Stimulated activated CD8-positive, alpha-beta memory T cell treated with anti-CD3 and anti-CD28 coated beads, Interleukin-2, amount 100 ng/mL, for 48 hours (primary cell): ENCODE results near the gene RUFY1.
"Not testable (repeated sequence)": the region's sequence is repeated elsewhere in the genome, so short reads cannot be mapped to it uniquely, and the experiment has no call there.

Experiments used
- DNase-seq, 2 donors: peaks; one replicate each; pipeline ENCODE4 v3.0.0-alpha.2; 2020; ENCODE audit warnings: low read depth in 2 of 2

RUFY1 gene

DNA sequence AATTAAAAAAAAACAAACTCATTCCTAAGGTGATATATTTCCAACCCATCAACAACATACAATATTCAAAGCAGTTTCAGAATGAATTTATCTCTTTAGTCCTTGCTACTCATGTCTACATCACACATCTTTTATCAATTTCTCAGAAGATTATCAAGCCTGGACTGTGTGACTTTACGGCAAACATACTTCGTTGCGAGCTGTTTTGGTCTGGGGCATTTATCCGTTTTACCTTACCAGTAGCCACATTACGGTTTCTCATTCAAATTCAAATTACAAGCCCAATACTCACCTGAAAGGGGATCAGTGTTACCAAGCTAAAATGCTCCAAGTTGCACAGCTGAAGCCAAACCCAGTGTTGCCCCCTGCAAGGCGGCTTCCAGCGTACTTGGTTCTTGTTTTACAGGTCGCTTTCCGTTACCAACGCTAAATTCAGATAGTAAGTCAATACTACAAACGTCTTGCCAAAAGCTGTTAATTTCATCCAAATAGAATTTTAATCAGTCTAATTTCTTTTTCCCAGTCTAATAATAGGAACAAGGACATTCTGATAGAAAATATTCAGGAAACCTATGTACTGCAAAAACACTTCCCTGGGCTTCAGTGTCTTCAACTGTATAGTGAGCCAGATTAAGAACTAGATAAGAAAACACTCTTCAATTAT is 71.3 kb downstream of the RUFY1 start:
- no peak for DNase-seq

DNA sequence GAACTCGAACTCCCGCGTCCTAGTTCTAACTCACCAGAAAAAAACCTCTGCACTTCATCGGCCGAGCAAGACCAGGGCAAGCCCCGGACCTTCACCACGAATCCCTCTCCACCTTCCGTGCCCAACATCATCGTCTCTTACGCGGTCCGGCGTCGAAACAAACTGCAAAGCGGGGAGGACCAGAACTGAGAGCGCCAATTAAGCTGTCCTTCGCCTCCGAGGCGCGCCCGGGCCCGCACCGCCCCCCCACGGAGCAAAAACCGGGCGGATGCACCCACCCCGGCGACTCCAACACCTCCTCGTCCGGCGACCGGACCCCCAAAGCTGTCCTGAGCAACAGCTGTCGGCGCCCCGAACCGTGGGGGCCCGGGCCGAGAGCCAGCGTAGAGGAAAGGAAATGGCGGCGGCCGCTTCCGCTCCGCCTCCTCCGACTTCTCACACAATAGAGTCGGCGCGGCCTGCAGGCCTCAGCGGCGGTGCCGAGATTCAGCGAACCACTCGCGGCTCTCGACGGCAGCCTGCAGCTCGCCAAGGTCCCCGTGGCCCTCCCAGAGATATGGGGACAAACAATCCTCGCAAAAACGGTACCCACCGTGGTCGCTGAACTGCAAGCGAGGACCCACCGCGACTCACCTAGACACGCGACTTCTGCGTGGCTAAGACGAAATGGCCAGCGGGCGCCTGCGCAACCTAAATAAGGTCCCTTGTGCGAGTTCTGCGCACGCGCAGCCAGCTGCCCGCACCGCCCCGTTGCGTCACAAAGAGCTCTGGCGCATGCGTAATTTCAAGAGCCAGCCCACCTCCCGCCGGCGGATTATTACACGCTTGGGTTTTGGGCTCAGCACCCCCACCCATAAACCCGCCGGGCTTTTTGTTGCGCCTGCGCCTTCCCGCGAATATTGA is 72.9 kb downstream of the RUFY1 start, which contains the start of gene HNRNPH1:
Gene HNRNPH1, minus strand, starts transcription at position 669 of the 903 bp plus-strand sequence. Its CDS starts 538 bp downstream, at position 131.
- DNase-seq, result peak; percentile 95 to 97

DNA sequence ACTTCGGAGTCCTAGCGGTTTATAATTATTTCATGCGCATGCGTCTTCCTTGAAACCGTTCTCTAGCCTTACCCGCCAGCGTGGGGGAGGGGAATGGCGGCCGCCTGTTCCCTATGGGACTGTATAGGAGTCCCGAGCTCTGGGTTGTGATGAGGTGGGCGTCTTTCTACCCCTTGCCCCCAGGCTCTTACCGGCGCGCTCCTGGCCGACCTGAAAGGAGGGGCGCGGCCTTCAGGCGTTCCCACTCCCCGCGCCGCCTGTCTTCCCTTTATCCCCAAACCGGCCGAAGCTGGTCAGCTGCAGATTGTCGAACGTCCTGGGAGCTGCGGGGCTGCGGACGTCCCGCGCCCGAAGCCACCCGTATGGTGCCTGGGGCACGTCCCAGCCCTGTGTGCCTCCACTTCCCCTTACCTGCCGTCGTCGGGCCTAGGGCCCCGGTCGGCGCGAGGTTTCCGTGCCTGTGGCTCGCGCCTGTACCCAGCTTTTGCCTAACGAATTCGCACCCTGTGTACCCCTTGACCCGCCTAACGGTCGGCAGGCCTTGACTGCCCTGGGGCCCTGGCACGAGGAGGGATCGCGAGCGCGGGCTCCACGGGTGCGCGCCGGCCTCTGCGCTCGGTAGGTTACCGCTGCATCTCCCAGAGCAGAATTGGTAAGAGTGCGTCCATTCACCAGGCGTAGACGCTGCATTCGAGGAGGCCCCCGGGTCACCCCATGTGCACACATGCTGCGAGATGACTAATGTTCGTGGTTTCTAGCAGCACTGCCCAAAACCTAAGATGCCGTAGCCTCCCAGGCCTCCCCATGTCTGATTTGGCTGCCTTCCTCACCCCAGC is 73.8 kb downstream of the RUFY1 start:
- peak; percentile 42 to 50 for DNase-seq

DNA sequence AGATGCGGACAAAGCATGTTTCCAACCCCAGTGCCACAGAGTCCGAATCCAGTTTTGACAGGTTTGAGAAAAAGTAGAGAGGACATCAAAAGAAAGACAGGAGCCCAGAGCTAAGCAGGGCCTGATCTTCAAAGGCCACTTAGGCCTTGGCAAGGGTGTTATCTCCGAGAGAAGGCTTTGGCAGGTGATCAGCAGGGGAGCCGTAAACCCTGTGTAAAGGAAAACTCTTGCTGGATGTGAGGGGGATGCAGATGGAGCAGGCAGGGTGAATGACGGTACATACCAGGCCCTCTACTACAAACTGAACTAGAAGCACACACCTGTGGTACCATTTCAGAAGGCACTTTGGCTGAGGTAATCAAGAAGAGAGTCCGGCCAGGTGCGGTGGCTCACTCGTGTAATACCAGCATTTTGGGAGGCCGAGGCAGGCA is 74.5 kb downstream of the RUFY1 start:
- DNase-seq, result no peak

DNA sequence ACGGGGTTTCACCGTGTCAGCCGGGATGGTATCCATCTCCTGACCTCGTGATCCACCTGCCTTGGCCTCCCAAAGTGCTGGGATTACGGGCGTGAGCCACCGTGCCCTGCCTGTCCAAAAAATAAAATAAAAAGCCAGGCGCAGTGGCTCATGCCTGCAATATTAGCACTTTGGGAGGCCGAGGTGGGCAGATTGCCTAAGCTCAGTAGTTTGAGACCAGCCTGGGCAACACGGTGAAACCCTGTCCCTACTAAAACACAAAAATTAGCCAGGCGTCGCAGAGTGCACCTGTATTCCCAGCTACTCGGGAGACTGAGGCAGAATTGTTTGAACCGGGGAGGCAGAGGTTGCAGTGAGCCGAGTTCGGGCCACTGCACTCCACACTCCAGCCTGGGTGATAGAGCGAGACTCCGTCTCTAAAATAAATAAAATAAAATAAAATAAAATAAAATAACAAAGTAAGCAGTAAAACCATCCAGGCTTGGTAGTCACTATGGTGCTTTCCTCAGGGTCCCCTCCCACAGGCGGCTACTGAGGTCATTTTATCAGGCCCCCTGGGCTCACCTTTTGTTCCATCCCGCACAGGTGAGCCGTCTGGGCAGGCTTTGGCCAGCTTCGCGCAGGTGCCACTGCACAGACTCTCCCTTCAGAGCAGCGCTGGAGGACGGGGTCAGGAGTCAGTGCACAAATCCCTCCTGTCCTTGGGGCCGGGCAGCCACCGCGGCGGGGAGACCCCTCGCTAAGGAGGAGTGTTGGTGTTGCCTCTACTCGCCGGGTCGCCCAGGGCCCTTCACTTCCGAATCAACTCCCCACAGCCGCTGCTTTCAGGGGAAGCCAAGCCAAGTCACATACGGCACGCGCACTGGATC is 83.4 kb downstream of the RUFY1 start:
- DNase-seq, result not testable (repeated sequence)

DNA sequence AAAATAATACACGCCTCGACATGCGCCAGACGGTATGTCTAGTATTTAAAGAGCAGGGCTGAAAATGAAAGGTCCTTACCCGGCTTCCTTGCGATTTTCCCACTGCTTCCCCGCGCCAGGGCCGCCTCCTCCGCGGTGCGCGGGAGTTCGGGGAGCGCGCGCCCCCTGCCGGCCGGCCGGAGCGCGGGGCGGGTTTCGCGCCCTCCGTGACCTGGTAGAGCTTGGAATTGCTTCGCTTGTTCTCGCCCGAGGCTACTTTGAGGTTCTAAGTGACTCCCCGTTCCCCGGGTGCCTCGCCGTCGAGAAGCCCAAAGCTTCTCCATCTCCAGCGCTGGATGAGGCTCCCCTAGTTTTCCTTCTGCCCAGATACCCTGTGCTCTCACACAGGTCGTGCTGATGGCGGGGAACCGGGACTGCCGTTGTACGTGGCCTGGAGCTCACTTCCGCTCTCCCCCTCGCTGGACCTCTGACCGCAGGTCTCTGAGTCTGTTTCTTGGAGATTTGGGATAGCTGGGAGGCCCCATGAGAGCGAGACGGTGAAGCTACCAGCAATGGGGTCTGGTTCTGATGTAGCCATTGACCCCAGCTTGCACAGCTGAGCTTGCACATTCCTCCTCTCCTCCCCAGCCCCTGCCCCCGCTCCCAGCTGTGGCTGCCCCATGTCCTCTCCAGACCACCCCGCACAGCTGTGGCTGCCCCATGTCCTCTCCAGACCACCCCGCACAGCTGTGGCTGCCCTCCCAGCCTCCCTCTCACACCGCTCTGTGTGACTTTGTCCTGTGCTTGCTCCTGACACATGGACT is 84.2 kb downstream of the RUFY1 start:
- not testable (repeated sequence) for DNase-seq

DNA sequence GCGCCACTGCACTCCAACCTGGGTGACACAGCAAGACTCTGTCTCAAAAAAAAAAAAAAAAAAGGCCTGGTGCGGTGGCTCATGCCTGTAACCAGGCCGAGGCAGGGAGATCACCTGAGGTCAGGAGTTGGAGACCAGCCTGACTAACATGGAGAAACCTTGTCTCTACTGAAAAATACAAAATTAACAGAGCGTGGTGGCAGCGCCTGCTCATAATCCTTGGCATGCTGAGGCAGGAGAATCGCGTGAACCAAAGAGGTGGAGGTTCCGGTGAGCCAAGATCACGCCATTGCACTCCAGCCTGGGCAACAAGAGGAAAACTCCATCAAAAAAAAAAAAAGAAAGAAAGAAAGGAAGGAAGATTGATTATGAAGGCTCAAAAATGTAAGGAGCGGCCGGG is 88.9 kb downstream of the RUFY1 start:
- not testable (repeated sequence) for DNase-seq

DNA sequence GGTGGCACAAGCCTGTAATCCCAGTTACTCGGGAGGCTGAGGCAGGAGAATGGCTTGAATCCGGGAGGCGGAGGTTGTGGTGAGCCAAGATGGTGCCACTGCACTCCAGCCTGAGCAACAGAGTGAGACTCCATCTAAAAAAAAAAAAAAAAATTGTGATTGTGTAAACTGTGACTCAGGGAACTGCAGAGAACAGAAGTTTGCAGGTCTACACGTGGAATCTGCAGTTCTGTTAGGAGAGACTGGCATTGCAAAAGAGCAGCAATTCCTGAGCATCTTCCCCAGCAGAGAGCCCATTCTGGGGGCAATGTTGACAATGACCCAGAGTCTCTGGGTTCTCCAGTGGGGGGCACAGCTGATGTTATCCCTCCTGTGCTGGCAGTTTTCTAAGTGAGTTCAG is 91.4 kb downstream of the RUFY1 start:
- not testable (repeated sequence) for DNase-seq

DNA sequence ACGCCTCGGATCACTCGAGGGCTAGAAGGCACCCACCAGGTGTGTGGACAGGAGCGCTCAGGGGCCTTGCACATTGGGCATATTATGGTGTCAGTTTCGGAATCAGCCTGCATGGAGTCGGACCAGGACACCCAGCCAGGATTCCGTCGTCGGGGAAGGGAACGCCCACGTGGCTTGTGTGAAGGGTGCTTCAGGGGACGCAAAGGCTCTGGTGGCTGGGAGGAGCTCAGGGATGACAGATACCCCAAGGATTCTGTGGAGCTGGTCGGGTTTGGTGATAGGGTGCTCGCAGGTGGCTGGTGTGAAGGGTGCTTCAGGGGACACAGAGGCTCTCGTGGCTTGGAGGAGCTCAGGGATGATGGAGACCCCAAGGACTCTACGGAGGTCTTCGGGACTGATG is 92.3 kb downstream of the RUFY1 start:
- DNase-seq, result not testable (repeated sequence)

DNA sequence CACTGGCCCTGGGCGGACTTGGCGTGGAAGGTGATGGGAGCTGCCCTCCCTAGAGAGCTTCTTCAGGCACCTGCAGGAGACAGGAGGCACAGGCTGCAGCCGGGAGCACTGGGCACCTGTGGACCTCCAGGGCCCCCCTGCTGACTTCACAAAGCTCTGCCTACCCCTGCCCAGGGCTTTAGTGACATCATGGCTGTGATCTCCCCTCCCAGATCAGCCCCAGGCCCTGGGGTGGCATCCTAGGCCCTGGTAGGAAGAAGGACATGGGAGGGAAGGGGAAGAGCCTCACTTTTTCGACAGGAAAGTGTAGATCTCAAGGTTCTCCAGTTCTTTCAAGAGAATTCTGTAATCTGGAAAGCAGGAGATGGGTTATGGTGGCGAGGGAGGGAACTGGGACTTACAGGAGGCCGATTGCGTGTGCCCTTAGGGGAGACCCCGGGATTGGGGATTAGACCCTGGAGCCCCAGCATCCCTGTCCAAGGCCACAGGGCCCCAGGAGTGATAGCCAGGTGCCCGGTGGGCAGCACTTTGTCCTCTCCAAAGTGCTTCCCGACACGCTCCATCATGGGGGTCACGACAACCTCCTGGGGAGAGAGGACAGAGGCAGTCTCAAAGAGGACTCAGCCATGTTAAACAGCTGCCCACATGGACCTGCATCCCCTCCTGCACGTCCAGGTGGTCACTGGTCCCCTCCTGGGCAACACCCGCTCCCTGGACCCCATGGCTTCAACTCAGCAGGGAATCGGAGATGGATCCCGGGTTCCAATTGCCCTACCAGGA is 93.0 kb downstream of the RUFY1 start:
- DNase-seq, result not testable (repeated sequence)

DNA sequence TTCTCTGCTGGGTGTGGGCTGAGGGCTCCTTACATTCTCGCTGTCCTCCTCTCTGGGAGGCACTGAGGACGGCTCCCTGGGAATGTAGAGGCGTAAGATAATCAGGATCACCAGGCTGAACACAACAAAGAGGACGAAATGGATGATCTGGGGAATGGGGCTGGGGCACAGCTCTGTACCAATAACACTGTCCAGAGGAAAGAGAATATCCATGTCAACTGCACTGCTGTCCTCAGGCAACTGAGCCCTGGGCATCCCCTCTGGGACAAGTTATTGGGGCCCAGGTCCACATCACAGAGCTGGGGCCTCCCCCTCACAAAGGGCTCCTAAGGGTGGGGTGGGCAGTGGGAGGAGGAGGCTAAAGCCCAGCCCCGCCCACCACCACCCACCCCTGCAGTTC is 94.4 kb downstream of the RUFY1 start:
- DNase-seq, result not testable (repeated sequence)

DNA sequence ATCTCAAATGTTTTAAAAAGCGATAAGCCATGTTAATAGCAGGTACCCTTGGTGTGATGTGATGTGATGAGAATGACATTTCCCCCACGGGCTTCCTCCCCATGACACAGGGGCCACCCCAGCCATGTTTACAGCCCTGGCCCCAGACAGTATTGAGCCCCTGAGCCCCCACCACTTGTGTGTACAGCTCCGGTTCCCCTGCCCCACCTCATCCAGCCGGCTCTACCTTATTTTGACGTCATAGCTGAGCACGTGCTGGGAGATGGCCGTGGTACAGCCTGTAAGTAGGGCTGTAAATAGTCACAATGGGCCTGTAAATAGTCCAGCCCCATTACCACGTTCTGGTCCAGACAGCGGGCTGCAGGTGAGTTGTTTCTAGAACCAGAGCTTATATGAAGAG is 98.1 kb downstream of the RUFY1 start:
- no peak for DNase-seq

DNA sequence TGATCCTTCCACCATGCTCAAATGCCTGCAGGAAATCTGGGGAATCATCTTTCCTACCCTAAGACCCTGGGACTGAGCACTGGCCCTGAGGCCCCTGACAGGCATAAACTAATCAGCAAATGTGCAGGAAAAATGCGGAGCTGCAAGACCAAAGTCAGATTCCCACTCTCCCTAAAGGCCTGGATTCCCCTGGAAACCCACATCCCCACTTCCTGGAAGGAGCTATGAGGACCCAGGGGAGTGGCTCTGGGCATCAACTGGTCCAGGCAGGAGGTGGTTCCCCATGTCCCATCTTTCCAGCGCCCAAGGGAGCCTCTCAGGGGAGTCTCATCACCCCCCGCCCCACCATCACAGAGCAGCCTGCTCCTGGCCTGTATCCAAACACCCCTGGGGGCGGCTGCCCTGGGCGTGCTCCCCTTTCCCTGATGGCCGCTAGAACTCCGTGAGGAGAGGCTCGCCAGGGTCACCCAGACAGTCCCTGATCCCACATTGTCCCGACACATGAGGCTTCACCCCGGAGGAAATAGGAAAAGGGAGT is 98.9 kb downstream of the RUFY1 start:
- DNase-seq, result not testable (repeated sequence)

DNA sequence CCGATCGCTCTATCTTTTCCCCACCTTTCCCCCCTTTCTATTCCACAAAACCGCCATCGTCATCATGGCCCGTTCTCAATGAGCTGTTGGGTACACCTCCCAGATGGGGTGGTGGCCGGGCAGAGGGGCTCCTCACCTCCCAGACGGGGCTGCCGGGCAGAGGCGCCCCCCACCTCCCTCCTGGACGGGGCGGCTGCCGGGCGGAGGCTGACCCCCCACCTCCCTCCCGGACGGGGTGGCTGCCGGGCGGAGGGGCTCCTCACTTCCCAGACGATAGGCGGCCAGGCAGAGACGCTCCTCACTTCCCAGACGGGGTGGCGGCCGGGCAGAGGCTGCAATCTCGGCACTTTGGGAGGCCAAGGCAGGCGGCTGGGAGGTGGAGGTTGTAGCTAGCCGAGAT is 99.9 kb downstream of the RUFY1 start:
- not testable (repeated sequence) for DNase-seq

DNA sequence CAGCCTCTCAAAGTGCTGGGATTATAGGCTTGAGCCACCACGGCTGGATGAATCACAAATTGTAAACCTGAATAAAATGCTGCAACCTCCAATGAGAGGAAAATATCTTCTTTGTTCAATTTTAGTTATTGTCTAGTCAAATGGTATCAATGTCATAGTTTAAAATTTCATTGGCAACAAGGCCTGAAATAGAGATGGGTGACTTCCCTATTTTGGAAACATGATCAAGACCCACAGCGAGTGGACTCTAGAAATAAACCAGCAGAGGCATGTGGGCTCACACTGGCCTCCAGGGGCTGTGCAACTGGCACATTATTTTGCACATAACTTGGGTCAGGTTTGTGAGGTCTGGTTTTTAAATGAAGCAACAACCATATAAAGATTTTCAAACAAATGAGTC is 102.8 kb downstream of the RUFY1 start:
- not testable (repeated sequence) for DNase-seq

DNA sequence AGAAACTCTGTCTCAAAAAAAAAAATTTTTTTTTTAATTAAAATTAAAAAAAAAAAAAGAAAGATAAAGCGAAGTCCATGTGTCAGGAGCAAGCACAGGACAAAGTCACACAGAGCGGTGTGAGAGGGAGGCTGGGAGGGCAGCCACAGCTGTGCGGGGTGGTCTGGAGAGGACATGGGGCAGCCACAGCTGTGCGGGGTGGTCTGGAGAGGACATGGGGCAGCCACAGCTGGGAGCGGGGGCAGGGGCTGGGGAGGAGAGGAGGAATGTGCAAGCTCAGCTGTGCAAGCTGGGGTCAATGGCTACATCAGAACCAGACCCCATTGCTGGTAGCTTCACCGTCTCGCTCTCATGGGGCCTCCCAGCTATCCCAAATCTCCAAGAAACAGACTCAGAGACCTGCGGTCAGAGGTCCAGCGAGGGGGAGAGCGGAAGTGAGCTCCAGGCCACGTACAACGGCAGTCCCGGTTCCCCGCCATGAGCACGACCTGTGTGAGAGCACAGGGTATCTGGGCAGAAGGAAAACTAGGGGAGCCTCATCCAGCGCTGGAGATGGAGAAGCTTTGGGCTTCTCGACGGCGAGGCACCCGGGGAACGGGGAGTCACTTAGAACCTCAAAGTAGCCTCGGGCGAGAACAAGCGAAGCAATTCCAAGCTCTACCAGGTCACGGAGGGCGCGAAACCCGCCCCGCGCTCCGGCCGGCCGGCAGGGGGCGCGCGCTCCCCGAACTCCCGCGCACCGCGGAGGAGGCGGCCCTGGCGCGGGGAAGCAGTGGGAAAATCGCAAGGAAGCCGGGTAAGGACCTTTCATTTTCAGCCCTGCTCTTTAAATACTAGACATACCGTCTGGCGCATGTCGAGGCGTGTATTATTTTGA is 107.2 kb downstream of the RUFY1 start:
- not testable (repeated sequence) for DNase-seq

DNA sequence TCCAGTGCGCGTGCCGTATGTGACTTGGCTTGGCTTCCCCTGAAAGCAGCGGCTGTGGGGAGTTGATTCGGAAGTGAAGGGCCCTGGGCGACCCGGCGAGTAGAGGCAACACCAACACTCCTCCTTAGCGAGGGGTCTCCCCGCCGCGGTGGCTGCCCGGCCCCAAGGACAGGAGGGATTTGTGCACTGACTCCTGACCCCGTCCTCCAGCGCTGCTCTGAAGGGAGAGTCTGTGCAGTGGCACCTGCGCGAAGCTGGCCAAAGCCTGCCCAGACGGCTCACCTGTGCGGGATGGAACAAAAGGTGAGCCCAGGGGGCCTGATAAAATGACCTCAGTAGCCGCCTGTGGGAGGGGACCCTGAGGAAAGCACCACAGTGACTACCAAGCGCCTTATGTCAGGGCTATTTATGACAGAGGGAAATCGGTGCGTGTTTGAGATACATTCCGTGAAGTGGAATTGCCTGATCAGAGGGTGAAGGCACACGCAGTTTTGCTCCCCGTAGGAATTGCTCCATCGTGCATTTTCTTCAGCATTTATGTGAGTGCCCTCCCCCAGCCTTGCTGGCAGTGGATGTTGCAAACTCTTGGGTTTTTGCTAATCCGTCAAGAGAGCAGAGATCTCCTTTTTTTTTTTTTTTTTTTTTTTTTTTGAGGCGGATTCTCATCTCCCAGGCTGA is 108.0 kb downstream of the RUFY1 start:
- DNase-seq, result not testable (repeated sequence)
